Right lobe of liver (tissue), 6 donors: ENCODE data around the gene SLC25A27. TPM values are rescaled to one million over a fixed set of nuclear protein-coding genes. Genes with fewer than 3 reads are reported as not detected.

Source experiments
- ATAC-seq, 4 donors: fragments of 200-7000 bp; cut with Tn5 transposase; one replicate each; pipeline ENCODE4 v1.9.1; 2020; ENCODE audit warnings: mild to moderate bottlenecking in 4 of 4, moderate library complexity in 4 of 4
- DNase-seq, 3 donors: peaks; one replicate each; pipeline ENCODE4 v3.0.0-alpha.2; 2020
- H3K27ac ChIP-seq, 3 donors: fragments of 200-600 bp; one replicate each; pipeline ENCODE4 v1.8.0; 2022
- H3K27me3 ChIP-seq, 2 donors: fragments of 200-600 bp; one replicate each; pipeline ENCODE4 v1.8.0; 2022
- H3K36me3 ChIP-seq, 4 donors: fragments of 200-600 bp; sonication (generic) in 1 of 4; one replicate each; pipeline versions ENCODE4 v1.5.1 to v1.8.0; 2017 to 2022; ENCODE audit warnings: control low read depth in 1 of 4
- H3K4me1 ChIP-seq, 4 donors: fragments of 200-600 bp; sonication (generic) in 1 of 4; one replicate each; pipeline versions ENCODE4 v1.5.1 to v1.8.0; 2017 to 2022; ENCODE audit warnings: control low read depth in 1 of 4
- H3K4me3 ChIP-seq, 3 donors: fragments of 200-600 bp; one replicate each; pipeline ENCODE4 v1.8.0; 2022
- H3K9me3 ChIP-seq, 4 donors: fragments of 200-600 bp; sonication (generic) in 1 of 4; one replicate each; pipeline versions ENCODE4 v1.5.1 to v1.8.0; 2017 to 2022; ENCODE audit warnings: control low read depth in 1 of 4
- CTCF ChIP-seq, 4 donors: fragments of 200-600 bp in 3 of 4; fragments of 450-650 bp in 1 of 4; IDR thresholded peaks; one replicate each; pipeline versions ENCODE4 v1.5.1 to v1.8.0; 2016 to 2022; ENCODE audit warnings: antibody characterized with exemption in 4 of 4, mild to moderate bottlenecking in 2 of 4
- POLR2A ChIP-seq: fragments of 450-650 bp; IDR thresholded peaks from one replicate; pipeline ENCODE4 v1.6.1; 2017; ENCODE audit warnings: antibody characterized with exemption, mild to moderate bottlenecking
- WGBS: methylation state at CpG from one replicate; pipeline ENCODE4 v1.1.6; 2018; ENCODE audit warnings: low coverage, low lambda C conversion rate; ENCODE audit not compliant: insufficient coverage; ENCODE audit errors: missing lambda C conversion rate; 5-methylcytosine and 5-hydroxymethylcytosine counted together
- intact Hi-C, 2 donors: fragments of 100-400 bp; cut with DNase I; formaldehyde crosslinking; loops; one replicate each; pipeline versions ENCODE4 v1.11.2 to v1.14.1; 2022
- total RNA-seq, 6 experiments: library from RNA; depleted of rRNA in 2 of 6; stranded (reverse); fragments of >200 nt in 2 of 6; fragmentation: NEBNext Ultra II Directional in 3 of 6; extraction: Animal tissue kit (Norgen Biotek cat#: 25700) in 3 of 6; gene quantifications; one replicate each; pipeline versions ENCODE4 v1.1.0 to v1.2.4, GENCODE V29; 2016 to 2023
- donor health status: DM: no; HTN: yes; CAD: no.
- donor health status: DM: no; HTN: no; CAD: no.
- donor health status: DM: no; HTN: no; CAD: no.
- donor health status: DM: no; HTN: yes; CAD: no.
- donor health status: DM: no; HTN: yes; CAD: no.

The SLC25A27 gene
- total RNA-seq, 6 experiments from 2014 or later: 8.8 to 21.0 (median 14.2) TPM

- TF ChIP-seq CTCF (IDR thresholded peaks at IDR 0.05) (peak in 3 of 4 donors; percentile 10 to 18 (median 13)), POLR2A (no peak)
- H3K4me3 ChIP-seq: no peak overlapping the region
- intact Hi-C loops: no loop called here
- no peak for DNase-seq
- H3K27me3 ChIP-seq: no peaks in the 10 kb centered on the region
- no peak for ATAC-seq
- H3K36me3 ChIP-seq: peaks cover 0 to 3% (median 0%) of the 10 kb centered on the region in 4 donors
- H3K4me1 ChIP-seq: no peaks in the 10 kb centered on the region
- no peaks in the 10 kb centered on the region for H3K9me3 ChIP-seq
- no peak overlapping the region for H3K27ac ChIP-seq
- 88% methylated on average over 4 of the region's 4 CpGs for WGBS
Observed at GRCh38 chr6:46677314-46677654, 24.5 kb downstream of the SLC25A27 start.

- no peak for TF ChIP-seq POLR2A
- no peak for TF ChIP-seq CTCF (IDR thresholded peaks at IDR 0.05)
- Histone ChIP-seq H3K27ac (no peak overlapping the region), H3K4me1 (peaks cover 0 to under 1% (median 0%) of the 10 kb centered on the region in 4 donors), H3K4me3 (no peak overlapping the region), H3K36me3 (no peaks in the 10 kb centered on the region), H3K9me3 (no peaks in the 10 kb centered on the region), H3K27me3 (no peaks in the 10 kb centered on the region)
- ATAC-seq (no peak), DNase-seq (no peak)
- intact Hi-C loops: no loop called here
- WGBS: 70% methylated on average over 4 of the region's 4 CpGs
Observed at GRCh38 chr6:46684771-46685170, 32.0 kb downstream of the SLC25A27 start.

GRCh38 chr6:46687619-46688097 lies 34.9 kb downstream of the SLC25A27 start, which contains the start of gene TDRD6:
Gene TDRD6 (plus strand): TSS chr6:46687885. CDS start chr6:46688129, 244 bp downstream.
- DNase-seq (peak in 1 of 3 donors; percentile 42), ATAC-seq (no peak)
- TF ChIP-seq CTCF (IDR thresholded peaks at IDR 0.05): no peak
- no peak for TF ChIP-seq POLR2A
- H3K27me3 ChIP-seq: no peaks in the 10 kb centered on the region
- intact Hi-C loops: no loop called here
- H3K4me1 ChIP-seq: peaks cover 0 to 14% (median 2%) of the 10 kb centered on the region in 4 donors
- 100% methylated on average over 1 of the region's 41 CpGs for WGBS
- no peak within 1 kb of the TSS for H3K27ac ChIP-seq
- H3K36me3 ChIP-seq: no peaks in the 10 kb centered on the region
- H3K4me3 ChIP-seq: no peak within 1 kb of the TSS
- no peaks in the 10 kb centered on the region for H3K9me3 ChIP-seq

- ATAC-seq: no peak
- peaks cover 0 to 14% (median 2%) of the 10 kb centered on the region in 4 donors for H3K4me1 ChIP-seq
Observed at GRCh38 chr6:46688117-46688965, 35.6 kb downstream of the SLC25A27 start.

More at GRCh38 chr6:46688117-46688965, 35.6 kb downstream of the SLC25A27 start:
- intact Hi-C loops: no loop called here
- Histone ChIP-seq H3K36me3 (no peaks in the 10 kb centered on the region), H3K4me3 (no peak overlapping the region), H3K27me3 (no peaks in the 10 kb centered on the region), H3K9me3 (no peaks in the 10 kb centered on the region), H3K27ac (no peak overlapping the region)
- 94% methylated on average over 15 of the region's 85 CpGs for WGBS
- DNase-seq: peak in 1 of 3 donors; percentile 42
- TF ChIP-seq CTCF (IDR thresholded peaks at IDR 0.05): no peak
- no peak for TF ChIP-seq POLR2A
